ENCODE results near the gene YLPM1.

GRCh38 chr14:74733221-74733620 is 29.9 kb upstream of the YLPM1 start:
- TF ChIP-seq RAD21 (IDR thresholded peaks at IDR 0.05; ENCODE audit: low read depth) (no peak), MAX (IDR thresholded peaks at IDR 0.05) (no peak), EGR1 (IDR thresholded peaks at IDR 0.05) (no peak), CREB1 (IDR thresholded peaks at IDR 0.05; ENCODE audit: low read depth) (no peak), TCF12 (IDR thresholded peaks at IDR 0.05; ENCODE audit: low read depth) (no peak), FOXM1 (IDR thresholded peaks at IDR 0.05; ENCODE audit: borderline replicate concordance, low read depth) (no peak), YY1 (IDR thresholded peaks at IDR 0.05; ENCODE audit: low read depth) (no peak), REST (IDR thresholded peaks at IDR 0.05; ENCODE audit: low read depth) (no peak), CEBPB (IDR thresholded peaks at IDR 0.05) (no peak), TAF1 (IDR thresholded peaks at IDR 0.05; ENCODE audit: low read depth) (no peak), NFIC (IDR thresholded peaks at IDR 0.05) (no peak), EP300 (IDR thresholded peaks at IDR 0.05; ENCODE audit: borderline replicate concordance) (no peak)

Measured in Ishikawa (cell line).